AG09319 (cell line): ENCODE results near the gene NATD1.
"Not testable (repeated sequence)": the region's sequence is repeated elsewhere in the genome, so short reads cannot be mapped to it uniquely, and the experiment has no call there.

Experiments used
- DNase-seq: peaks from one replicate; pipeline ENCODE4 v3.0.0-alpha.2; 2010; ENCODE audit warnings: low read depth; ENCODE audit errors: extremely low read depth
- CTCF ChIP-seq: IDR thresholded peaks from 2 replicates; pipeline ENCODE4 v1.5.1; 2011; ENCODE audit warnings: low read depth, mild to moderate bottlenecking, inconsistent platforms, low read length, moderate library complexity

The NATD1 gene

GRCh38 chr17:21232033-21232749 is 21.0 kb downstream of the NATD1 start:
- no peak for DNase-seq
- TF ChIP-seq CTCF: no peak

GRCh38 chr17:21231533-21231932 is 21.7 kb downstream of the NATD1 start:
- no peak for DNase-seq
- TF ChIP-seq CTCF: no peak

GRCh38 chr17:21228845-21229244 is 24.4 kb downstream of the NATD1 start:
- no peak for DNase-seq
- no peak for TF ChIP-seq CTCF

- no peak for TF ChIP-seq CTCF
- no peak for DNase-seq
Measured at GRCh38 chr17:21228111-21228510, 25.1 kb downstream of the NATD1 start.

GRCh38 chr17:21227277-21227676 is 25.9 kb downstream of the NATD1 start:
- not testable (repeated sequence) for DNase-seq

GRCh38 chr17:21223086-21223485 is 30.1 kb downstream of the NATD1 start:
- DNase-seq: no peak
- TF ChIP-seq CTCF: no peak

- DNase-seq: no peak
- no peak for TF ChIP-seq CTCF
Measured at GRCh38 chr17:21218831-21219380, 34.3 kb downstream of the NATD1 start.

GRCh38 chr17:21218101-21218500 is 35.1 kb downstream of the NATD1 start:
- no peak for DNase-seq
- TF ChIP-seq CTCF: no peak
